Mesenchymal stem cell (in vitro differentiated cells and primary cell): ENCODE measurements around the gene AMELX.
A peak's percentile ranks its signal among the peaks of the same experiment; 100 is the strongest.

Experiments
- DNase-seq: peaks from one replicate; pipeline ENCODE4 v3.0.0-alpha.2; 2013
- H2AFZ ChIP-seq: one replicate; pipeline ENCODE4 v1.6.1; 2013; ENCODE audit warnings: low read depth, mild to moderate bottlenecking, control low read depth, inconsistent platforms, low read length, moderate library complexity
- H2AK5ac ChIP-seq: 2 replicates; pipeline ENCODE4 v1.6.1; 2013; ENCODE audit warnings: low read length, moderate library complexity, mild to moderate bottlenecking, inconsistent platforms; ENCODE audit not compliant: severe bottlenecking
- H2BK120ac ChIP-seq: one replicate; pipeline ENCODE4 v1.6.1; 2013; ENCODE audit warnings: low read depth, mild to moderate bottlenecking, inconsistent platforms, low read length, moderate library complexity
- H2BK12ac ChIP-seq, 2 experiments: one replicate each; pipeline ENCODE4 v1.6.1; 2013; ENCODE audit warnings: inconsistent platforms in 2 of 2, low read length in 2 of 2, mild to moderate bottlenecking in 2 of 2, moderate library complexity in 2 of 2, control low read depth in 1 of 2
- H2BK15ac ChIP-seq: one replicate; pipeline ENCODE4 v1.6.1; 2013; ENCODE audit warnings: mild to moderate bottlenecking, low read depth, inconsistent platforms; ENCODE audit not compliant: poor library complexity, severe bottlenecking
- H2BK5ac ChIP-seq: 2 replicates; pipeline ENCODE4 v1.6.1; 2013; ENCODE audit warnings: low read depth, mild to moderate bottlenecking, low read length, control low read depth, inconsistent platforms; ENCODE audit not compliant: poor library complexity, severe bottlenecking
- H3K14ac ChIP-seq, 2 experiments: one replicate each; pipeline ENCODE4 v1.6.1; 2013; ENCODE audit warnings: inconsistent platforms in 2 of 2, low read length in 2 of 2, control low read depth in 1 of 2, mild to moderate bottlenecking in 1 of 2, moderate library complexity in 1 of 2
- H3K18ac ChIP-seq, 2 experiments: one replicate each; pipeline ENCODE4 v1.6.1; 2013; ENCODE audit warnings: inconsistent platforms in 2 of 2, low read length in 2 of 2, control low read depth in 1 of 2, low read depth in 1 of 2, mild to moderate bottlenecking in 1 of 2
- H3K23ac ChIP-seq, 2 experiments: one replicate each; pipeline ENCODE4 v1.6.1; 2013; ENCODE audit warnings: inconsistent platforms in 2 of 2, low read length in 2 of 2, mild to moderate bottlenecking in 2 of 2, moderate library complexity in 2 of 2, control low read depth in 1 of 2
- H3K27ac ChIP-seq: 2 replicates; pipeline ENCODE4 v1.5.1; 2013; ENCODE audit warnings: mild to moderate bottlenecking, moderate library complexity, low read length, control low read depth, inconsistent platforms; ENCODE audit not compliant: poor library complexity, severe bottlenecking
- H3K27me3 ChIP-seq, 2 experiments: 2 replicates each; pipeline versions ENCODE4 v1.6.1 to v1.7.0; 2013; ENCODE audit warnings: low read length in 2 of 2, mild to moderate bottlenecking in 2 of 2, moderate library complexity in 2 of 2, control low read depth in 1 of 2, inconsistent platforms in 1 of 2; ENCODE audit not compliant: control insufficient read depth in 1 of 2, insufficient read depth in 1 of 2
- H3K36me3 ChIP-seq, 2 experiments: 2 replicates each; pipeline versions ENCODE4 v1.6.1 to v1.7.0; 2013; ENCODE audit warnings: low read length in 2 of 2, control low read depth in 1 of 2, inconsistent platforms in 1 of 2, low read depth in 1 of 2, mild to moderate bottlenecking in 1 of 2; ENCODE audit not compliant: insufficient read depth in 2 of 2, control insufficient read depth in 1 of 2
- H3K4ac ChIP-seq, 2 experiments: one replicate each; pipeline ENCODE4 v1.6.1; 2013; ENCODE audit warnings: inconsistent platforms in 2 of 2, low read length in 2 of 2, mild to moderate bottlenecking in 2 of 2, moderate library complexity in 2 of 2, control low read depth in 1 of 2, low read depth in 1 of 2
- H3K4me1 ChIP-seq: 2 replicates; pipeline ENCODE4 v1.6.1; 2013; ENCODE audit warnings: low read depth, low read length, control low read depth; ENCODE audit not compliant: control insufficient read depth, insufficient read depth
- H3K4me2 ChIP-seq: 2 replicates; pipeline ENCODE4 v1.6.1; 2013; ENCODE audit warnings: low read length, mild to moderate bottlenecking, inconsistent platforms; ENCODE audit not compliant: poor library complexity, severe bottlenecking
- H3K4me3 ChIP-seq, 2 experiments: 2 replicates each; pipeline versions ENCODE4 v1.5.1 to v1.7.0; 2013; ENCODE audit warnings: low read length in 2 of 2, mild to moderate bottlenecking in 2 of 2, control low read depth in 1 of 2, low read depth in 1 of 2; ENCODE audit not compliant: insufficient read depth in 1 of 2
- H3K79me1 ChIP-seq: replicated peaks from 2 replicates; pipeline ENCODE4 v1.6.1; 2013; ENCODE audit warnings: mild to moderate bottlenecking, control low read depth, low read length, inconsistent platforms; ENCODE audit not compliant: poor library complexity, severe bottlenecking
- H3K9ac ChIP-seq: 2 replicates; pipeline ENCODE4 v1.7.0; 2013; ENCODE audit warnings: mild to moderate bottlenecking, low read length, moderate library complexity
- H3K9me3 ChIP-seq: 2 replicates; pipeline ENCODE4 v1.7.0; 2013; ENCODE audit warnings: mild to moderate bottlenecking, low read length; ENCODE audit not compliant: control insufficient read depth
- H4K8ac ChIP-seq: one replicate; pipeline ENCODE4 v1.6.1; 2013; ENCODE audit warnings: inconsistent platforms, mild to moderate bottlenecking, low read length, moderate library complexity
- H4K91ac ChIP-seq: one replicate; pipeline ENCODE4 v1.6.1; 2013; ENCODE audit warnings: mild to moderate bottlenecking, low read length, inconsistent platforms
- WGBS: methylation state at CpG from one replicate; pipeline ENCODE4 v1.1.7; 2013; ENCODE audit warnings: mixed read lengths; 5-methylcytosine and 5-hydroxymethylcytosine counted together

Gene AMELX

DNA sequence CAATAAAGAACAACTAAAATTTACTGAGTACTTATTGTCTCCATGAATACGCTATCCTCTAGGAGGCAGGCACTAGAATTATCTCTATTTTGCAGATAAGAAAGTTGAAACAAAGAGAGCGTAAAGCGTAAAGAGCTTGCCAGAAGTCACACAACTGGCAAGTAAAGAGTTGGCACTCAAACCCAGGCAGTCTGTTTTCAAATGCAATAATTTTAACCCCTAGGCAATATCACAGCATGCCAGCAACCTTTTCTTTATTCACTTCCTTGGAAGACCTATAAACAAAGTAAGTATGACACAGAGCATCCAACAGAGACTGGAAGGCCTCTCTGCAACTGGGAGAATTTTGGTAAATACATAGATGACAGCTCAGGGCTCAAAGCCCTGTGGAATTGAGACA, 23.2 kb upstream of the AMELX start:
- no peak overlapping the region for H2AFZ ChIP-seq
- no peak overlapping the region for H3K9ac ChIP-seq
- DNase-seq = no peak
- no peaks in the 10 kb centered on the region for H3K4me1 ChIP-seq
- H3K9me3 ChIP-seq = no peaks in the 10 kb centered on the region
- H3K14ac ChIP-seq = no peak overlapping the region
- 94% methylated on average over 3 of the region's 3 CpGs for WGBS
- H2BK120ac ChIP-seq = no peak overlapping the region
- H4K8ac ChIP-seq = no peak overlapping the region
- H3K23ac ChIP-seq = no peak overlapping the region
- H3K4me3 ChIP-seq = no peak overlapping the region
- no peaks in the 10 kb centered on the region for H3K79me1 ChIP-seq
- no peak overlapping the region for H3K18ac ChIP-seq
- H2BK5ac ChIP-seq = no peak overlapping the region
- H2BK15ac ChIP-seq = no peak overlapping the region
- H3K4me2 ChIP-seq = no peak overlapping the region
- H3K27me3 ChIP-seq = no peaks in the 10 kb centered on the region
- no peak overlapping the region for H3K4ac ChIP-seq
- no peak overlapping the region for H4K91ac ChIP-seq
- no peak overlapping the region for H2BK12ac ChIP-seq
- H3K27ac ChIP-seq = no peak overlapping the region
- no peak overlapping the region for H2AK5ac ChIP-seq
- H3K36me3 ChIP-seq = no peaks in the 10 kb centered on the region

- no peaks in the 10 kb centered on the region for H3K4me1 ChIP-seq
- H2BK12ac ChIP-seq = no peak overlapping the region
- H3K79me1 ChIP-seq = no peaks in the 10 kb centered on the region
- H4K91ac ChIP-seq = no peak overlapping the region
- H2BK5ac ChIP-seq = no peak overlapping the region
- no peak overlapping the region for H2AK5ac ChIP-seq
- H3K14ac ChIP-seq = no peak overlapping the region
- H3K27ac ChIP-seq = no peak overlapping the region
- H3K27me3 ChIP-seq = no peaks in the 10 kb centered on the region
- no peak overlapping the region for H3K4me3 ChIP-seq
- H3K23ac ChIP-seq = no peak overlapping the region
- H2AFZ ChIP-seq = no peak overlapping the region
- no peak overlapping the region for H3K4ac ChIP-seq
- H2BK15ac ChIP-seq = no peak overlapping the region
- WGBS = 74% methylated on average over 2 of the region's 2 CpGs
- H3K18ac ChIP-seq = no peak overlapping the region
- H3K36me3 ChIP-seq = no peaks in the 10 kb centered on the region
- no peak overlapping the region for H2BK120ac ChIP-seq
- no peak overlapping the region for H3K9ac ChIP-seq
- no peak overlapping the region for H4K8ac ChIP-seq
- no peaks in the 10 kb centered on the region for H3K9me3 ChIP-seq
- no peak overlapping the region for H3K4me2 ChIP-seq
- no peak for DNase-seq
Observed at GRCh38 chrX:11272290-11272689, 20.9 kb upstream of the AMELX start.

DNA sequence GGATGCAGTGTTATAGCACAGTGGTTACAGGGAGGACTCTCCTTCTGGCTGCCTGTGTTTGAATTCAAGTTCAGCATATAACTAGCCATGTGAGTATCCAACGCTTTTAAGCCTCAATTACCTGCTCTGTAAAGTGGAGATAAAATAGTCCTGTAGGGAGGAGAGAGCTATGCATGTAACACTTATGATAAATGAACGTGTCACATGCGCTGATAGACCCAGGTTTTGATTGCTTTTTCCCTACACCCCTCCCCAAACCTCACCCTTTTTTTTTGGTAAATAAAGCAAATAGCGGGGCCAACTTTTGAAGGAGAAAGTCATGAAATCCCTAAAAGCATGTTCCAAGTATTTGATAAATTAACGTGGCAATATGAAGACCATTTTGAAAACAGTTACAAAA, 20.4 kb upstream of the AMELX start:
- H3K9me3 ChIP-seq = no peaks in the 10 kb centered on the region
- H3K14ac ChIP-seq = no peak overlapping the region
- H3K4me1 ChIP-seq = no peaks in the 10 kb centered on the region
- no peak overlapping the region for H2BK5ac ChIP-seq
- H2BK120ac ChIP-seq = no peak overlapping the region
- H2BK15ac ChIP-seq = no peak overlapping the region
- H3K9ac ChIP-seq = no peak overlapping the region
- no peak overlapping the region for H3K4ac ChIP-seq
- no peak overlapping the region for H3K4me3 ChIP-seq
- H3K27me3 ChIP-seq = no peaks in the 10 kb centered on the region
- no peak overlapping the region for H4K8ac ChIP-seq
- no peak overlapping the region for H3K23ac ChIP-seq
- H2AFZ ChIP-seq = no peak overlapping the region
- H2BK12ac ChIP-seq = no peak overlapping the region
- H3K36me3 ChIP-seq = no peaks in the 10 kb centered on the region
- H3K27ac ChIP-seq = no peak overlapping the region
- H4K91ac ChIP-seq = no peak overlapping the region
- H3K18ac ChIP-seq = no peak overlapping the region
- WGBS = no CpG with 5 or more reads among the region's 5 CpGs
- DNase-seq = no peak
- no peak overlapping the region for H2AK5ac ChIP-seq
- no peak overlapping the region for H3K4me2 ChIP-seq
- H3K79me1 ChIP-seq = no peaks in the 10 kb centered on the region

DNA sequence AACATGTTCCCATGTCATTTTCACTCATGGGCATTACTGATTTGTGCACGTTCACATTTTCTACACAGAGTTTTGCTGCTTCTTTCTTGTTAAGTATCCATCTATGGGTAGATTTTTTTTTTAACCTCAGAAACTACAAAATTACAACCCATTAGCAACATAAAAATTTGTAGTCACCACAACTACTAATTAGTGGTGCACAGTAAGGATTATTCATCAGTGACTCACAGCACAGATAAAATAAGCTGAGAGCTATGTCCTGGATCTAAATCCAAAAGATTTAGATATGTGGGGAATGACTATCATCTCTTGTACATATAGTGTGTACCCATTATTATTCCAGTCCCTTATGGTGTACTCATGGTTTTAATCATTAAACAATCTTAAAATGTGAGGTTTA, 19.7 kb upstream of the AMELX start:
- no peaks in the 10 kb centered on the region for H3K36me3 ChIP-seq
- no peak overlapping the region for H3K9ac ChIP-seq
- H2BK5ac ChIP-seq = no peak overlapping the region
- no peak overlapping the region for H3K14ac ChIP-seq
- no peaks in the 10 kb centered on the region for H3K79me1 ChIP-seq
- H2AFZ ChIP-seq = no peak overlapping the region
- no peak overlapping the region for H2BK15ac ChIP-seq
- H3K4ac ChIP-seq = no peak overlapping the region
- no peaks in the 10 kb centered on the region for H3K9me3 ChIP-seq
- DNase-seq = peak; percentile 50
- H3K27me3 ChIP-seq = no peaks in the 10 kb centered on the region
- H3K27ac ChIP-seq = no peak overlapping the region
- H3K4me1 ChIP-seq = no peaks in the 10 kb centered on the region
- H3K4me2 ChIP-seq = no peak overlapping the region
- no peak overlapping the region for H3K23ac ChIP-seq
- WGBS = no CpG with 5 or more reads among the region's 1 CpG
- no peak overlapping the region for H4K91ac ChIP-seq
- H2BK12ac ChIP-seq = no peak overlapping the region
- H4K8ac ChIP-seq = no peak overlapping the region
- no peak overlapping the region for H3K4me3 ChIP-seq
- no peak overlapping the region for H3K18ac ChIP-seq
- no peak overlapping the region for H2BK120ac ChIP-seq
- H2AK5ac ChIP-seq = no peak overlapping the region
